Placental epithelial cell (primary cell): ENCODE data around the gene PPM1J. TPM values are rescaled to one million over a fixed set of nuclear protein-coding genes. Genes with fewer than 3 reads are reported as not detected.

Source experiments
- total RNA-seq: library from RNA; depleted of rRNA; stranded (reverse); fragments of >200 nt; gene quantifications from 2 replicates; pipeline ENCODE4 v1.2.3, GENCODE V29; 2012

PPM1J gene
- total RNA-seq: 5.2 and 6.3 TPM in 2 replicates

GRCh38 chr1:112715264-112716053 is at the start of gene PPM1J:
TSS of gene PPM1J (minus strand) at chr1:112715332. CDS start at chr1:112715301, 31 bp downstream.

GRCh38 chr1:112706505-112707220 is 8.5 kb downstream of the PPM1J start, which contains the start of gene RHOC:
TSS of gene RHOC (minus strand) at chr1:112707127. CDS start at chr1:112703799, 3,328 bp downstream.

GRCh38 chr1:112674440-112674985 is 40.6 kb downstream of the PPM1J start, which contains the start of gene MOV10:
TSS of gene MOV10 (plus strand) at chr1:112674659. CDS start at chr1:112674913, 254 bp downstream.

Other genes starting within 250 kb of the PPM1J start
- 3.6 and 5.5 TPM in 2 replicates for gene WNT2B, start 206.4 kb downstream of the PPM1J start, total RNA-seq
- 8.9 and 14.5 TPM in 2 replicates for gene ST7L, start 96.2 kb downstream of the PPM1J start, total RNA-seq
- gene CAPZA1, start 95.5 kb downstream of the PPM1J start, total RNA-seq: 185 and 246 TPM in 2 replicates
- 77.6 and 125 TPM in 2 replicates for gene MOV10, start 40.7 kb downstream of the PPM1J start, total RNA-seq
- 882 and 1,206 TPM in 2 replicates for gene RHOC, start 8.2 kb downstream of the PPM1J start, total RNA-seq
- gene SLC16A1, start 240.9 kb upstream of the PPM1J start, total RNA-seq: 152 and 331 TPM in 2 replicates